WTC11 (cell line): ENCODE measurements around the gene ZC3HAV1L. TPM values are rescaled to one million over a fixed set of nuclear protein-coding genes. Genes with fewer than 3 reads are reported as not detected.

ENCODE experiments used
- ATAC-seq: fragments of 200-7000 bp; cut with Tn5 transposase; 2 replicates; pipeline ENCODE4 v1.10.0; 2021; ENCODE audit warnings: mild to moderate bottlenecking, moderate library complexity
- CTCF ChIA-PET: fragments of 300-600 bp; sonication (Branson Sonifier 250); formaldehyde crosslinking; loops from one replicate; lab custom pipeline; 2021; ENCODE audit warnings: antibody characterized with exemption; lab: Charles Lee
- POLR2A ChIA-PET: fragments of 350-600 bp; sonication (Branson Sonifier 250); formaldehyde crosslinking; loops from one replicate; lab custom pipeline; 2021; ENCODE audit warnings: antibody characterized with exemption; lab: Charles Lee
- DNase-seq: peaks from one replicate; pipeline ENCODE4 v3.0.0; 2021; ENCODE audit warnings: low spot score
- H3K27ac Mint-ChIP-seq: 2 replicates; pipeline ENCODE4 v1.8.0; 2021; ENCODE audit warnings: mixed read lengths
- H3K27me3 Mint-ChIP-seq: 2 replicates; pipeline ENCODE4 v1.8.0; 2021; ENCODE audit warnings: low read depth, mild to moderate bottlenecking, moderate library complexity, mixed read lengths
- H3K36me3 Mint-ChIP-seq: 2 replicates; pipeline ENCODE4 v1.8.0; 2021; ENCODE audit warnings: mixed read lengths
- H3K4me1 Mint-ChIP-seq: 2 replicates; pipeline ENCODE4 v1.8.0; 2022; ENCODE audit warnings: mixed read lengths
- H3K4me3 Mint-ChIP-seq: 2 replicates; pipeline ENCODE4 v1.8.0; 2021; ENCODE audit warnings: mild to moderate bottlenecking, moderate library complexity, mixed read lengths
- H3K9me3 Mint-ChIP-seq: 2 replicates; pipeline ENCODE4 v1.8.0; 2021; ENCODE audit warnings: mixed read lengths
- ATF6 ChIP-seq: sonication (generic); formaldehyde crosslinking; IDR thresholded peaks from 2 replicates; pipeline ENCODE4 v1.8.1; 2023; ENCODE audit warnings: mild to moderate bottlenecking, missing genetic modification reagents
- ERG ChIP-seq: fragments of 250-450 bp; sonication (Bioruptor Pico); IDR thresholded peaks from 2 replicates; pipeline ENCODE4 v1.8.0; 2021; ENCODE audit warnings: mild to moderate bottlenecking
- IRF2 ChIP-seq: sonication (generic); formaldehyde crosslinking; IDR thresholded peaks from 2 replicates; pipeline ENCODE4 v1.8.0; 2022; ENCODE audit warnings: low read depth, missing genetic modification reagents, borderline replicate concordance
- NFYB ChIP-seq: sonication (generic); formaldehyde crosslinking; conservative IDR thresholded peaks from 2 replicates; pipeline ENCODE4 v1.8.0; 2022; ENCODE audit warnings: low read depth, missing genetic modification reagents
- NR1H2 ChIP-seq: sonication (generic); formaldehyde crosslinking; IDR thresholded peaks from 2 replicates; pipeline ENCODE4 v1.9.0; 2021; ENCODE audit warnings: mild to moderate bottlenecking, moderate library complexity, missing genetic modification reagents
- PRRX2 ChIP-seq: fragments of 250-450 bp; sonication (Bioruptor Pico); IDR thresholded peaks from 2 replicates; pipeline ENCODE4 v1.8.0; 2021; ENCODE audit warnings: mild to moderate bottlenecking
- SOX15 ChIP-seq: fragments of 250-450 bp; sonication (Bioruptor Pico); IDR thresholded peaks from 2 replicates; pipeline ENCODE4 v1.9.0; 2021; ENCODE audit warnings: mild to moderate bottlenecking
- ZBTB21 ChIP-seq: sonication (generic); formaldehyde crosslinking; IDR thresholded peaks from 2 replicates; pipeline ENCODE4 v1.8.1; 2023; ENCODE audit warnings: mild to moderate bottlenecking, missing genetic modification reagents, borderline replicate concordance
- ZNF512 ChIP-seq: sonication (generic); formaldehyde crosslinking; IDR thresholded peaks from 2 replicates; pipeline ENCODE4 v1.8.1; 2022; ENCODE audit warnings: missing genetic modification reagents, borderline replicate concordance
- total RNA-seq: library from RNA; stranded (reverse); gene quantifications from 3 replicates; pipeline ENCODE4 v1.2.3, GENCODE V29; 2021
- TF ChIP-seq, protein P1 (sequence below): sonication (generic); formaldehyde crosslinking; conservative IDR thresholded peaks from 2 replicates; pipeline ENCODE4 v1.8.1; 2022; ENCODE audit warnings: mild to moderate bottlenecking, missing genetic modification reagents
- TF ChIP-seq, protein P2 (sequence below): fragments of 250-450 bp; sonication (Bioruptor Pico); conservative IDR thresholded peaks from 2 replicates; pipeline ENCODE4 v1.9.0; 2021; ENCODE audit warnings: mild to moderate bottlenecking
- TF ChIP-seq, protein P3 (sequence below): fragments of 250-450 bp; sonication (Bioruptor Pico); IDR thresholded peaks from 2 replicates; pipeline ENCODE4 v1.9.0; 2021; ENCODE audit warnings: mild to moderate bottlenecking
- TF ChIP-seq, protein P4 (sequence below): fragments of 250-450 bp; sonication (Bioruptor Pico); IDR thresholded peaks from 2 replicates; pipeline ENCODE4 v1.9.0; 2021; ENCODE audit warnings: moderate library complexity, mild to moderate bottlenecking, inconsistent platforms, borderline replicate concordance
- TF ChIP-seq, protein P5 (sequence below): sonication (generic); formaldehyde crosslinking; IDR thresholded peaks from 2 replicates; pipeline ENCODE4 v1.8.0; 2022; ENCODE audit warnings: mild to moderate bottlenecking, missing genetic modification reagents

The ZC3HAV1L gene
- total RNA-seq, 1 experiment from 2014 or later = 5.8 TPM

DNA sequence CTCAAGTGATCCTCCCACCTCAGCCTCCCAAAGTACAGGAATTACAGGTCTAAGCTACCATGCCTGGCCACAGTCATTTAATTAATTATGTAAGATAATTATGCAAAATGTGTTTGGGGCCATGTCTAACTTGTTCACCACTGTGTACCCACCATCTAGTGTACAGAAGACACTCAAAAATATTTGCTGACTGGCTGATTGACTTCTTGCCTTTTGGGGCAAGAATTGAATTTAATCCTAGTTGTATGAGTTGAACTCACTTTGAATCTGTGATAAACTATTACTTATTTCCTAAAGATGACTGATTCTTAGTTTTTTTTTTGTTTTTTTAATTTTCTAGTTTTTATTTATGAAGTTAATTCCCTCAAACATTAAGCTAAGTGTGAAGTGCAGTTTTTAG, 15.8 kb upstream of the ZC3HAV1L start:
- POLR2A ChIA-PET = interaction anchor here (0.7 kb wide), 1 partner anchor 9 kb away, joined by 6 read pairs; no protein-coding TSS in a partner anchor
- Mint-ChIP-seq H3K36me3 (peaks cover 46% of the 10 kb centered on the region), H3K27ac (no peak overlapping the region)

DNA sequence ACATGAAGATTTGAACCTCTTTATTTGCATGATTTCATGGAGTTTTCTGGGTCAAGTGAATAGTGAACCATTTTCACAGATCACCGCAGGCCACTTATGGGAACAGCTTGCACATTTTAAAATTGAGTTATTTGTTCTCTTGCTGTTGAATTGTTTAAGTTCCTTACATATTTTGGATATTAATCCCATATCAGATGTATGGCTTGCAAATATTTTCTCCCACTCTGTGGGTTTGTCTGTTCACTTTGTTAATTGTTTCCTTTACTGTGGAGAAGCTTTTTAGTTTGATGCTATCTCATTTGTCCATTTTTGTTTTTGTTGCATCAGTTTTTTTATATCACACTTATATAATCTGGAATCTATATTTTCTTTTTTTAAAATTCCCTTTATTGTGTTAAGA, 14.1 kb upstream of the ZC3HAV1L start:
- ATAC-seq = no peak
- peaks cover 55% of the 10 kb centered on the region for H3K36me3 Mint-ChIP-seq
- no peak for DNase-seq
- ChIA-PET CTCF (no interaction called here), POLR2A (no interaction called here)
- no peak overlapping the region; the same call in 1 of the 2 replicates for H3K27ac Mint-ChIP-seq
- no peak overlapping the region for H3K4me3 Mint-ChIP-seq
- no peaks in the 10 kb centered on the region for H3K4me1 Mint-ChIP-seq
- H3K9me3 Mint-ChIP-seq = no peaks in the 10 kb centered on the region
- TF ChIP-seq ZBTB21 (no peak), NFYB (CRISPR knock-in tag) (no peak), IRF2 (CRISPR knock-in tag) (no peak)
- TF ChIP-seq, protein P1, sequence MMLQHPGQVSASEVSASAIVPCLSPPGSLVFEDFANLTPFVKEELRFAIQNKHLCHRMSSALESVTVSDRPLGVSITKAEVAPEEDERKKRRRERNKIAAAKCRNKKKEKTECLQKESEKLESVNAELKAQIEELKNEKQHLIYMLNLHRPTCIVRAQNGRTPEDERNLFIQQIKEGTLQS = no peak
- H3K27me3 Mint-ChIP-seq = no peaks in the 10 kb centered on the region

More for the DNA sequence above, 15.8 kb upstream of the ZC3HAV1L start:
- Mint-ChIP-seq H3K27me3 (no peaks in the 10 kb centered on the region), H3K4me1 (no peaks in the 10 kb centered on the region), H3K9me3 (no peaks in the 10 kb centered on the region), H3K4me3 (no peak overlapping the region)
- no peak for ATAC-seq
- CTCF ChIA-PET = interaction anchor here (1.1 to 1.8 kb wide), 2 partner anchors 34 to 269 kb away, joined by 3 to 7 read pairs; no protein-coding TSS in a partner anchor
- no peak for DNase-seq
- TF ChIP-seq SOX15 (no peak), NR1H2 (CRISPR knock-in tag) (no peak)
- TF ChIP-seq, protein P2, sequence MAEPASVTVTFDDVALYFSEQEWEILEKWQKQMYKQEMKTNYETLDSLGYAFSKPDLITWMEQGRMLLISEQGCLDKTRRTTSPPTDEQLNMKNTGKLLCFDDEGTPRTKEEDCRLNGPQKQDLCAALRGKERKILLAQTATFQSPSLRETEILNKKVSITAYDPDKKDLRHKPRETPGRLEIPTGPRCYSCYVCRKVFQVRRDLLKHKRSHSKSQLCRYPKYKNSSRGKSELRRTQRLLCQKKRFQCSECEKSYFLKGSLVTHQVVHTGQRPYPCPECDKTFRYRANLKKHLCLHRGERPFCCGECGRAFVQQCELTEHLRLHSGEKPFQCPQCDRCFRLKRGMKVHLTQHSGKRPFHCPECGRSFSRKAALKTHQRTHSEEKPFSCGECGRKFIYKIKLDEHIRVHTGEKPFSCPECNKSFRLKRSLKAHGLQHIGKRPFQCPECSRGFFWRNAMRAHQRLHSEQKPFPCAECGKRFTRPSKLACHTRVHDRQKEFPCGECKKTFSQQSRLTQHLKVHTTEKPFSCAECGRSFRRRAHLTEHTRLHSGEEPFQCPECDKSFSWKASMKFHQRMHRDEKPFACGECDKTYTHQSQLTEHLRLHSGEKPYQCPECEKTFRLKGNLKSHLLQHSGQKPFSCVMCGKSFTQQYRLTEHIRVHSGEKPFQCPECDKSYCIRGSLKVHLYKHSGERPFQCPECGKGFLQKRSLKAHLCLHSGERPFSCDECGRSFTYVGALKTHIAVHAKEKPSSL (CRISPR knock-in tag) = no peak

- ChIA-PET CTCF (interaction anchor here (1.1 kb wide), 1 partner anchor 26 kb away, joined by 7 read pairs; no protein-coding TSS in a partner anchor), POLR2A (interaction anchor here (0.6 to 1.2 kb wide), 2 partner anchors 22 to 1452 kb away, joined by 4 to 6 read pairs; no protein-coding TSS in a partner anchor)
- H3K4me1 Mint-ChIP-seq = no peaks in the 10 kb centered on the region
- DNase-seq (no peak), ATAC-seq (no peak)
- no peaks in the 10 kb centered on the region for H3K9me3 Mint-ChIP-seq
- TF ChIP-seq PRRX2 = no peak
- TF ChIP-seq, protein P1 = no peak
- peaks cover 48% of the 10 kb centered on the region for H3K36me3 Mint-ChIP-seq
- no peaks in the 10 kb centered on the region for H3K27me3 Mint-ChIP-seq
- H3K4me3 Mint-ChIP-seq = no peak overlapping the region
- no peak overlapping the region for H3K27ac Mint-ChIP-seq
Measured at GRCh38 chr7:139049111-139049510, 13.3 kb upstream of the ZC3HAV1L start.

DNA sequence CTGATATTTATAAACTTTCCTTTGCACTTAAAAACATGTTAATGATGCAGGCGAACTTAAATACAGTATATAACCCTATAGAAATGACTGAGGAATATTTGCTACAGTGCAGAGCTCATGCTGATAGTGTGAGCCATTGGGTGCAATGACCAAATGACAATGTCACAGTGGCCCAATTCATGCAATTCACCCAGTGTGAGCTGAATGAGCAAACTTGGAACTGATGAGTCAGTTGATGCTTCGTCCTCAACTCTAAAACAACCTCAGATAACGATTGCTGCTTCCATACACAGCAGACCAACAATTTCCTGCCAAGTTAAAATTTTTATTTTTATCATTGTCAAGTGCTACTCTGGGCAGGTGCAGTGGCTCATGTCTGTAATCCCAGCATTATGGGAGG, 12.1 kb upstream of the ZC3HAV1L start:
- Mint-ChIP-seq H3K9me3 (no peaks in the 10 kb centered on the region), H3K4me1 (no peaks in the 10 kb centered on the region), H3K27me3 (no peaks in the 10 kb centered on the region), H3K36me3 (peaks cover 37% of the 10 kb centered on the region), H3K27ac (no peak overlapping the region), H3K4me3 (no peak overlapping the region)
- DNase-seq (no peak), ATAC-seq (no peak)
- CTCF ChIA-PET = no interaction called here
- POLR2A ChIA-PET = no interaction called here
- TF ChIP-seq NR1H2 (CRISPR knock-in tag) (no peak), ATF6 (no peak), ZNF512 (no peak), ERG (CRISPR knock-in tag) (no peak)
- TF ChIP-seq, protein P3, sequence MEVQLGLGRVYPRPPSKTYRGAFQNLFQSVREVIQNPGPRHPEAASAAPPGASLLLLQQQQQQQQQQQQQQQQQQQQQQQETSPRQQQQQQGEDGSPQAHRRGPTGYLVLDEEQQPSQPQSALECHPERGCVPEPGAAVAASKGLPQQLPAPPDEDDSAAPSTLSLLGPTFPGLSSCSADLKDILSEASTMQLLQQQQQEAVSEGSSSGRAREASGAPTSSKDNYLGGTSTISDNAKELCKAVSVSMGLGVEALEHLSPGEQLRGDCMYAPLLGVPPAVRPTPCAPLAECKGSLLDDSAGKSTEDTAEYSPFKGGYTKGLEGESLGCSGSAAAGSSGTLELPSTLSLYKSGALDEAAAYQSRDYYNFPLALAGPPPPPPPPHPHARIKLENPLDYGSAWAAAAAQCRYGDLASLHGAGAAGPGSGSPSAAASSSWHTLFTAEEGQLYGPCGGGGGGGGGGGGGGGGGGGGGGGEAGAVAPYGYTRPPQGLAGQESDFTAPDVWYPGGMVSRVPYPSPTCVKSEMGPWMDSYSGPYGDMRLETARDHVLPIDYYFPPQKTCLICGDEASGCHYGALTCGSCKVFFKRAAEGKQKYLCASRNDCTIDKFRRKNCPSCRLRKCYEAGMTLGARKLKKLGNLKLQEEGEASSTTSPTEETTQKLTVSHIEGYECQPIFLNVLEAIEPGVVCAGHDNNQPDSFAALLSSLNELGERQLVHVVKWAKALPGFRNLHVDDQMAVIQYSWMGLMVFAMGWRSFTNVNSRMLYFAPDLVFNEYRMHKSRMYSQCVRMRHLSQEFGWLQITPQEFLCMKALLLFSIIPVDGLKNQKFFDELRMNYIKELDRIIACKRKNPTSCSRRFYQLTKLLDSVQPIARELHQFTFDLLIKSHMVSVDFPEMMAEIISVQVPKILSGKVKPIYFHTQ (CRISPR knock-in tag) = no peak
- TF ChIP-seq, protein P4, sequence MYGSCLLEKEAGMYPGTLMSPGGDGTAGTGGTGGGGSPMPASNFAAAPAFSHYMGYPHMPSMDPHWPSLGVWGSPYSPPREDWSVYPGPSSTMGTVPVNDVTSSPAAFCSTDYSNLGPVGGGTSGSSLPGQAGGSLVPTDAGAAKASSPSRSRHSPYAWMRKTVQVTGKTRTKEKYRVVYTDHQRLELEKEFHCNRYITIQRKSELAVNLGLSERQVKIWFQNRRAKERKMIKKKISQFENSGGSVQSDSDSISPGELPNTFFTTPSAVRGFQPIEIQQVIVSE = no peak
- TF ChIP-seq, protein P5, sequence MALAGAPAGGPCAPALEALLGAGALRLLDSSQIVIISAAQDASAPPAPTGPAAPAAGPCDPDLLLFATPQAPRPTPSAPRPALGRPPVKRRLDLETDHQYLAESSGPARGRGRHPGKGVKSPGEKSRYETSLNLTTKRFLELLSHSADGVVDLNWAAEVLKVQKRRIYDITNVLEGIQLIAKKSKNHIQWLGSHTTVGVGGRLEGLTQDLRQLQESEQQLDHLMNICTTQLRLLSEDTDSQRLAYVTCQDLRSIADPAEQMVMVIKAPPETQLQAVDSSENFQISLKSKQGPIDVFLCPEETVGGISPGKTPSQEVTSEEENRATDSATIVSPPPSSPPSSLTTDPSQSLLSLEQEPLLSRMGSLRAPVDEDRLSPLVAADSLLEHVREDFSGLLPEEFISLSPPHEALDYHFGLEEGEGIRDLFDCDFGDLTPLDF (CRISPR knock-in tag) = no peak
